Neural progenitor cell (in vitro differentiated cells): ENCODE measurements around the gene NTRK3. TPM values are rescaled to one million over a fixed set of nuclear protein-coding genes. Genes with fewer than 3 reads are reported as not detected.

Experiments used
- DNase-seq: peaks from one replicate; pipeline ENCODE4 v3.0.0-alpha.2; 2016; ENCODE audit warnings: low spot score
- H2AFZ ChIP-seq: fragments of 200-600 bp; sonication (generic); replicated peaks from 2 replicates; pipeline ENCODE4 v1.6.1; 2016; ENCODE audit warnings: antibody characterized with exemption
- H3F3A ChIP-seq: fragments of 200-600 bp; sonication (generic); 2 replicates; pipeline ENCODE4 v1.6.1; 2016; ENCODE audit warnings: antibody characterized with exemption, low read depth
- H3K27ac ChIP-seq: fragments of 200-600 bp; sonication (generic); 2 replicates; pipeline ENCODE4 v1.5.1; 2016; ENCODE audit warnings: mild to moderate bottlenecking
- H3K27me3 ChIP-seq: fragments of 200-600 bp; sonication (generic); 2 replicates; pipeline ENCODE4 v1.6.1; 2016; ENCODE audit warnings: mild to moderate bottlenecking, moderate library complexity
- H3K36me3 ChIP-seq: fragments of 200-600 bp; sonication (generic); 2 replicates; pipeline ENCODE4 v1.5.1; 2016
- H3K4me1 ChIP-seq: fragments of 200-600 bp; sonication (generic); 2 replicates; pipeline ENCODE4 v1.6.1; 2016; ENCODE audit warnings: mixed run types
- H3K4me2 ChIP-seq: fragments of 200-600 bp; sonication (generic); 2 replicates; pipeline ENCODE4 v1.6.1; 2016
- H3K4me3 ChIP-seq: fragments of 200-600 bp; sonication (generic); 2 replicates; pipeline ENCODE4 v1.5.1; 2016
- H3K79me2 ChIP-seq: fragments of 200-600 bp; sonication (generic); 2 replicates; pipeline ENCODE4 v1.6.1; 2016; ENCODE audit warnings: low read depth
- H3K9ac ChIP-seq: fragments of 200-600 bp; sonication (generic); 2 replicates; pipeline ENCODE4 v1.6.1; 2016
- H3K9me3 ChIP-seq: fragments of 200-600 bp; sonication (generic); 2 replicates; pipeline ENCODE4 v1.5.1; 2016; ENCODE audit warnings: low read depth
- H4K20me1 ChIP-seq: fragments of 200-600 bp; sonication (generic); 2 replicates; pipeline ENCODE4 v1.6.1; 2016; ENCODE audit warnings: low read depth
- H3K27ac Mint-ChIP-seq: 3 replicates; pipeline ENCODE4 v1.8.0; 2021; ENCODE audit warnings: mixed read lengths
- H3K27me3 Mint-ChIP-seq: 2 replicates; pipeline ENCODE4 v1.8.0; 2022; ENCODE audit warnings: low read depth, mild to moderate bottlenecking, inconsistent platforms, moderate library complexity, mixed read lengths; ENCODE audit not compliant: insufficient read depth
- H3K36me3 Mint-ChIP-seq: 3 replicates; pipeline ENCODE4 v1.8.0; 2021; ENCODE audit warnings: mixed read lengths
- H3K4me1 Mint-ChIP-seq: 3 replicates; pipeline ENCODE4 v1.8.0; 2021; ENCODE audit warnings: mixed read lengths
- H3K4me3 Mint-ChIP-seq: 3 replicates; pipeline ENCODE4 v1.8.0; 2021; ENCODE audit warnings: mild to moderate bottlenecking, moderate library complexity, mixed read lengths
- H3K9me3 Mint-ChIP-seq: 3 replicates; pipeline ENCODE4 v1.8.0; 2020; ENCODE audit warnings: mixed read lengths
- CTCF ChIP-seq: fragments of 200-600 bp; sonication (generic); IDR thresholded peaks from 2 replicates; pipeline ENCODE4 v1.5.1; 2017; ENCODE audit warnings: antibody characterized with exemption, mild to moderate bottlenecking
- EZH2 ChIP-seq: fragments of 200-600 bp; sonication (generic); IDR thresholded peaks from 2 replicates; pipeline ENCODE4 v1.6.1; 2017; ENCODE audit warnings: antibody characterized with exemption, mild to moderate bottlenecking, moderate library complexity
- EZH2phosphoT487 ChIP-seq: fragments of 200-600 bp; sonication (generic); IDR thresholded peaks from 2 replicates; pipeline ENCODE4 v1.6.1; 2017; ENCODE audit warnings: antibody characterized with exemption
- total RNA-seq: library from RNA; depleted of rRNA; stranded (reverse); fragments of >200 nt; gene quantifications from 2 replicates; pipeline ENCODE4 v1.2.3, GENCODE V29; 2015; ENCODE audit warnings: low replicate concordance

The NTRK3 gene
- total RNA-seq, 1 donor from 2014 or later: 2.0 TPM

- no peak for DNase-seq
- no peak overlapping the region for H3K4me3 ChIP-seq
- H3K9me3 ChIP-seq: no peaks in the 10 kb centered on the region
- H3K4me3 Mint-ChIP-seq: no peak overlapping the region
- H3K27me3 Mint-ChIP-seq: peaks cover 18% of the 10 kb centered on the region
- H3K27me3 ChIP-seq: peaks cover 31% of the 10 kb centered on the region
- H3F3A ChIP-seq: no peaks in the 10 kb centered on the region
- TF ChIP-seq EZH2phosphoT487: no peak
- TF ChIP-seq EZH2: no peak
- no peak for TF ChIP-seq CTCF
- H3K9me3 Mint-ChIP-seq: no peaks in the 10 kb centered on the region
- H3K27ac ChIP-seq: no peak overlapping the region
- no peaks in the 10 kb centered on the region for H3K79me2 ChIP-seq
- H3K4me2 ChIP-seq: no peak overlapping the region
- H3K36me3 ChIP-seq: no peaks in the 10 kb centered on the region
- H3K4me1 Mint-ChIP-seq: peaks cover 18% of the 10 kb centered on the region
- H4K20me1 ChIP-seq: no peaks in the 10 kb centered on the region
- H3K27ac Mint-ChIP-seq: no peak overlapping the region
- no peak overlapping the region for H3K9ac ChIP-seq
- H3K4me1 ChIP-seq: peaks cover 3% of the 10 kb centered on the region
- peak overlapping the region; percentile 88 for H2AFZ ChIP-seq
- H3K36me3 Mint-ChIP-seq: no peaks in the 10 kb centered on the region
These were observed 10.5 kb downstream of the NTRK3 start for GRCh38 chr15:88246081-88246480.

- peaks cover 13% of the 10 kb centered on the region for H3K27me3 Mint-ChIP-seq
- peaks cover 18% of the 10 kb centered on the region for H3K4me1 Mint-ChIP-seq
These were observed 12.4 kb downstream of the NTRK3 start for GRCh38 chr15:88243895-88244787.

GRCh38 chr15:88242586-88243555 lies 13.7 kb downstream of the NTRK3 start:
- DNase-seq: no peak
- peaks cover 18% of the 10 kb centered on the region for H3K4me1 Mint-ChIP-seq
- no peak overlapping the region for H2AFZ ChIP-seq
- no peak overlapping the region for H3K4me3 Mint-ChIP-seq
- H3F3A ChIP-seq: no peaks in the 10 kb centered on the region
- H3K4me2 ChIP-seq: no peak overlapping the region
- H3K4me3 ChIP-seq: no peak overlapping the region
- H3K27ac Mint-ChIP-seq: no peak overlapping the region
- H3K4me1 ChIP-seq: peaks cover 3% of the 10 kb centered on the region
- peaks cover 13% of the 10 kb centered on the region for H3K27me3 Mint-ChIP-seq
- no peaks in the 10 kb centered on the region for H3K9me3 ChIP-seq
- H3K9me3 Mint-ChIP-seq: peaks cover 2% of the 10 kb centered on the region
- no peaks in the 10 kb centered on the region for H3K36me3 Mint-ChIP-seq
- H3K27me3 ChIP-seq: peaks cover 7% of the 10 kb centered on the region
- no peak for TF ChIP-seq EZH2
- TF ChIP-seq CTCF: no peak
- TF ChIP-seq EZH2phosphoT487: no peak
- no peaks in the 10 kb centered on the region for H3K36me3 ChIP-seq
- no peak overlapping the region for H3K27ac ChIP-seq
- H3K9ac ChIP-seq: no peak overlapping the region
- H3K79me2 ChIP-seq: no peaks in the 10 kb centered on the region
- H4K20me1 ChIP-seq: no peaks in the 10 kb centered on the region

More at GRCh38 chr15:88243895-88244787, 12.4 kb downstream of the NTRK3 start:
- DNase-seq: peak; percentile 56
- Histone ChIP-seq H4K20me1 (no peaks in the 10 kb centered on the region), H3K79me2 (no peaks in the 10 kb centered on the region), H3F3A (no peaks in the 10 kb centered on the region), H3K4me2 (no peak overlapping the region), H3K9me3 (no peaks in the 10 kb centered on the region), H2AFZ (no peak overlapping the region), H3K4me1 (peaks cover 3% of the 10 kb centered on the region), H3K4me3 (no peak overlapping the region), H3K9ac (no peak overlapping the region), H3K36me3 (no peaks in the 10 kb centered on the region), H3K27ac (no peak overlapping the region), H3K27me3 (peaks cover 17% of the 10 kb centered on the region)
- TF ChIP-seq CTCF: peak; percentile 70
- TF ChIP-seq EZH2: no peak
- Mint-ChIP-seq H3K4me3 (no peak overlapping the region), H3K36me3 (no peaks in the 10 kb centered on the region), H3K27ac (no peak overlapping the region), H3K9me3 (no peaks in the 10 kb centered on the region)
